NCI-H146 treated with DMSO at 0.1 percent for 48 hours (cell line): ENCODE measurements around the gene VSTM4.

Experiments used
- DNase-seq: peaks from one replicate; lab custom pipeline; 2025; ENCODE audit not compliant: unreplicated experiment; lab: John Stamatoyannopoulos, UW

The VSTM4 gene

DNA sequence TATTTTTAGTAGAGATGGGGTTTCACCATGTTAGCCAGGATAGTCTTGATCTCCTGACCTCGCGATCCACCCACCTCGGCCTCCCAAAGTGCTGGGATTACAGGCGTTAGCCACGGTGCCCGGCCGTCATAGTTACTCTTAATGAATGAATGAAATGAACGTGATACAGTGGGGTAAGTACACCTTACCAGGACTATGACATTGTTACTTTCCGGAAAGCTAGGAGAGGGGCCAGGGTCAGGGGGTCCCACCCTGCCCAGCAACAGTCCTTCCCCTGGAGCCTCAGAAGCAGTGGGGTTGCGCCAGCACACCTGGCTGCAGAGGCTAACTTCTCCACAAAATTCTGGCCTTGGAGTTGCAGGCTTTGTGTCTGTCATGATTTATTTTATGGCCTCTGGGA, 21.4 kb downstream of the VSTM4 start:
- DNase-seq: no peak

DNA sequence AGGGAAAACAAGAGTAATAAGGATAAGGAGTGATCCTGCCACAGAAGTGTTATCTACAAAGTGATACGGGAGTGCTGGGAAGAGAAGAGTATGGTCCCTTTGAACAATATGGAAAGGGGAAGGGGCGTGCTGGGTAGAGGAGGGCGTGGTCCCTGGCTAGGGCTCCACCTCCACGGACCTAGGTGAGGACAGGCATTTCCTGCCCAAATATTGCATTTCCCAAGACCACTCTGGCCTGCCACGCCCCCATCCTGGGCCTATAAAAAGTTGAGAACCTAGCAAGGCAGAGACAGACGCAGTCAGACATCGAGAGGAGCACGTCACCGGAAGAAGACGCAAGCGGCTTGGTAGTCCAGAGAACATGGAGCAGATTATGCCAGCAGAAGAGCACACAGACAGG, 22.8 kb downstream of the VSTM4 start:
- DNase-seq: no peak

DNA sequence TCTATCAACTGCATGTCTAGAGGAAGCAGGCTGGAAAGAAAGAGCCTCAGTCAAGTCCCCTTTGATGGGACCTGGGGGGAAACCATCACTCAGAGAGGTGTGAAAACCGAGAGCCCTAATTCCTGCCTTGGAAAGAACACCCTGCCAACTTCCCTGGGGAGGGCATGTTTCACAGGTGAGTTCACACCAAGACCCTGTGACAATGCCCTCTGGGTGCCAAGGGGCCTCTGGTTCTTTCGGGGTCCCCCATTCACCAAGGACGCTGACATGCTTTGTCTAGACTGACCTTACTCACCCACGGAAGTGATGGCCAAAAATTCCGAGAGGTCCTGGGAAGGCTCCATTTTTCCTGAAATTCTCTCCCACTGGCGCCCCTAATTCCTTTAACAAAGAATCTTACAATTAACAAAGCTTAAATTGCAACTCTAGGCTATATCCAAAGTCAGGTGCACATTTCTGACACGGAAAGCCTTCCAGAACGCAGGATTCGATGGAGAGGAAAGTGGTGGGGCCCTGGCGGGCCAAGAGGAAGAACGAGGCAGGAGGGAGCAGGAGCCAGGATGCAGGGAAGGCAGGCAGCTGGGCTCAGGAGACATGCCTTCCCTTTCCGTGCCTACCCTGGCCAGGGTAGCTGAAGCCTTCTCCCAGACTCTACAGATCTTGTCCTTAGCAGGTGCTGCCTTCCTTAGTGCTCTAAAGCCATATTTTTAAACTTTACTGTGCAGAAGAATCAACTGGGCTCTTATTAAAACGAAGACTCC, 23.7 kb downstream of the VSTM4 start:
- no peak for DNase-seq

DNA sequence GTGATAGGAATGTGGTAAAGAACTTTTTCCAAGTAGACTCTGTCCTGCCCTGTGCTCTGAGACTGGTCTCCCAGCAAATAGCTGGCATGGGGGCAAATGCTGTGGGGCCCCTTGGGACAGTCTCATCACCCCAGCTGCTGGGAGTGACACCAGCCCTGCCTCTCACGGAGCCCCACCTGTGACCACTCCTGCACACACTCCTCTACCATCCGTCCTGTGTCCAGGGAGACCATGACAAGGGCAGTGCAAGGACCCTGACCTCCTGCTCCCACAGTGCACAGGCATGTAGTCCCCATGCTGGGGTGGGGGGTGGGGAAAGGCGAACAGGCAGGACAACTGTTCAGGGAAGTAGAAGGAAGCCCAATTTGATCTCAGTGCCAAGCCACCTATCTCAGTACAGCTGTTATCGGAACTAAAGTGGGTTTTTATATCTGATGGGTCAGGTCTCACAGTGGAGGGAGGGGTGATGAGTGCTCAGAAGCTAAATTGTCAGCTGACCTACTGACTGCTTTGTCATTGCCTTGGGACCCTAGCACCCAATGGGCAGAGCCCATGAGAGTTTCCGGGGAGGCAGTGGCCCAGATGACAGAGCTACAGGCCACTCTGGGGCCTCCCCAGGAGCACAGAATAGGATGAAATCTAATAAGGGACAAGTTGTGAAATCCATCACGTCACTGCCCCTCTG, 24.5 kb downstream of the VSTM4 start:
- DNase-seq: no peak

GRCh38 chr10:49090189-49090575, 25.1 kb downstream of the VSTM4 start:
- no peak for DNase-seq

- DNase-seq: no peak
Measured at GRCh38 chr10:49089557-49090188, 25.6 kb downstream of the VSTM4 start.

DNA sequence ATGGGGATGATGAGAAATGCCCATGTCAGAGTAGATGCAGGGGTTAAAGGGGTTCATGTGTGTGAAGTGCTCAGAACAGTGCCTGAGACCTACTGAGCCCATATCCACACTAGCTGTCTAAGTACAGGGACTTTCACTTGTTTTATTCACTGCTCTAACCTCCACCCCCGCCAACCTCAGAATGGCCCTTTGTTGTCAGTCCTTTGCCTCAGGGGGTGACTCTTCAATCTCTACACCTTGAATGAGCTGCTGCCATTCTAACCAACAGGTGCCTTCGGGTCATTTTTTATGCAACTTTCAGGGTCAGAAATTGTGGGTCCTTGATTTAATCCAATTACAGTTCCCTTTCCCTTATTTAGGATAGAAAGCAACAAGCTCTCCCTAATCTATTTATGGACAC, 26.2 kb downstream of the VSTM4 start:
- DNase-seq: no peak

- DNase-seq: no peak
Measured at GRCh38 chr10:49086889-49087288, 28.4 kb downstream of the VSTM4 start.

GRCh38 chr10:49083261-49083660, 32.1 kb downstream of the VSTM4 start:
- DNase-seq: no peak

- DNase-seq: no peak
Measured at GRCh38 chr10:49082766-49083165, 32.6 kb downstream of the VSTM4 start.

DNA sequence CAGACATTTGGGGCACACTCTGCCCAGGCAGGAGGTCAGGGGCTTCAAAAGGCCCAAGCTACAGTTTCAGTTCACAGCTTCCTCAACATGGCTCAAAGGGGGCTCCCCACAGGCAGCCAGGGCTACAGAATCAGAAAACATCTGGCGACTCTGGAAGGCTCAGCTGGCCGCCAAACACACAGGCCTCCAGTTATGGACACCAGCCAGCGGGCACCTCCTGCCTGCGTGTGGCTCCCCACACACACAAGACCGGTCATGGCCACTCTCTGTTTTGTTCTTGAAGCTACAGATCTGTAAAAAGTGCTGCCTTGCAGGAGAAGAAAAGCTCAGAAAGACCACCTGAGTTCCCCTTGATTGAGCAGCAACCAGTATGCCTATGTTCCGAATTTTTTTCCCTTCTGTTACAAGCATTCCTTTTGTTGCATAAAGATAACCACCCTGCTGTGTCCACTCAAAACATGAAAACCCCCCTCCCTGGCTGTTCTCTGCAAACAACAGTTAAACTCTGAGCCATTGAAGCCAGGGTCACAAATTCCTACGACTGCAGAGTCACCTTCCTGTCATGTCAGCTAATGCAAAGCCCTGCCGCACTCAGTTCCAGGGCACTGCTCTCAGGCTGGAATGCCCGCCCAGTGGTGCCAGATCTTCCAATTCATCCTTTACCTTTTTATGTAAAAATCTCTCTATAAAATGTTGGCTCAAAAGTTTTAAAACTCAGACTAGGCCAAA, 33.6 kb downstream of the VSTM4 start:
- peak; percentile 28 for DNase-seq

DNA sequence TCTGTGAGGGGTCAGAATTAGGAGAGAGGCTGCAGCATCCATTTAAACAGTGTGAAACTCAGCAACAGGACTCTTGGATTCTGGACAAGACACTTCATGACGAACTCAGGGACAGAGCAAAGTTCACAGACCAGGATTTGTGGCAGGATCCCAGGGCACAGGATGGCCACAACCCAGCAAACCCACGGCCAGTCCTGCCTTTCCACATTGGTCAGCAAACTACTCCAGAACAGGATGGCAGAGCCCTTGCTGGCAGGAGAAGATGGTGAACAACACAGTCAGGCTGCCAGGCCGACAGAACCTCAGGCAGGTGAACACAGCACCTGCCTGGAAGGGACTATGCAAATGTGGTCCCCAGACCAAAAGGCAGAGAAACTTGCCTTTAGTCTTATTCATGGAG, 34.4 kb downstream of the VSTM4 start:
- no peak for DNase-seq

GRCh38 chr10:49080071-49080470, 35.3 kb downstream of the VSTM4 start:
- DNase-seq: no peak

DNA sequence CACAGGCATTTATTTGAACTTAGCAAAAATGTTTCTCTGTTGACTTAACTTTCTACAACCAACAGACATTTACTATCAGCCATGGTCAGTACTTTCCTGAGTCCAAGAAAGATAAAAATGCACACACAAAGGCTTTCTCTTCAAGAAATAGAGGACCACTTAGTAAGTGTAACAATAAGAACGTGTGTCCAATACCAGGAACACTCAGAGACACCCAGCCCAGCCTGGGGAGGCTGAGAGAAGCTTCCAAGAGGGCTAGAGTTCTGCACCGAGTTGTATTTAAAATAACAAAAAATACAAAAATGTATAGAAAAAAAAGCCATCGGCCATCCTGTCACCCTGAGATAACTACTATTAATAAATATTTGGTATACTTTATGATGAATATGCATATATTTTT, 35.8 kb downstream of the VSTM4 start:
- no peak for DNase-seq

DNA sequence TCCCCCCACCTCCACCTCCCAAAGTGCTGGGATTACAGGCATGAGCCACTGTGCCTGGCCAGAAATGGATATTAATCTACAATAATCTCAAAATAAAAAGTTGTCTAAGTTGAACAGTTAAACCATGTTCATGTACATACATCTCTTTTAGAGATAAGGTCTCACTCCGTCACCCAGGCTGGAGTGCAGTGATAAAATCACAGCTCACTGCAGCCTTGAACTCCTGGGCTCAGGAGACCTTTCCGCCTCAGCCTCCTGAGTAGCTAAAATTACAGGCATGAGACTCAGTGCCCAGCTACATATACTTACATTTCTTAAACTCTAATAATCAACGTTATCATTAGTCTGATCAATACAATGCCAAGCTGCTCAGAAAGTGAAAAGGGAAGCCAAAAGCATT, 36.2 kb downstream of the VSTM4 start:
- DNase-seq: no peak

DNA sequence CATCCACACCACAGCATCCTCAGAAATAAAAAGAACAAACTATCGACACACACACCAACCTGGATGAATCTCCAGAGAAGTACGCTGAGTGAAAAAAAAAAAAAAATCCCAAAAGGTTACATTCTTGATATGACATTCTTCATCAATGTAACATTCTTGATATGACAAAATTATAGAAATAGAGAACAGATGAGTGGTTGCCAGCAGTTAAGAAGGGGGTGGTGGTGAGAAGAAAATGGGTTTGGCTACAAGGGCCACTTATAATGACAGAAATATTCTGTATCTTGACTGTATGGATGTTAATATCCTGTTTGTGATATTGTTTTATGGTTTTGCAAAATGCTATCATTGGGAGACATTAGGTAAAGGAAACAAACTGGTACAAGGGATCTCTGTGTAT, 36.9 kb downstream of the VSTM4 start:
- no peak for DNase-seq

- no peak for DNase-seq
Measured at GRCh38 chr10:49076741-49077521, 38.4 kb downstream of the VSTM4 start.

GRCh38 chr10:49076319-49076718, 39.0 kb downstream of the VSTM4 start:
- no peak for DNase-seq

- DNase-seq: no peak
Measured at GRCh38 chr10:49075743-49076142, 39.6 kb downstream of the VSTM4 start.

GRCh38 chr10:49074836-49075682, 40.3 kb downstream of the VSTM4 start:
- no peak for DNase-seq
